GM18868 (cell line): ENCODE data around the gene AREL1.

Source experiments
- ATAC-seq: cut with Tn5 transposase; IDR thresholded peaks from one replicate; pipeline ENCODE4 v1.9.1; 2021; ENCODE audit warnings: mild to moderate bottlenecking, moderate library complexity; ENCODE audit not compliant: unreplicated experiment

Gene AREL1

DNA sequence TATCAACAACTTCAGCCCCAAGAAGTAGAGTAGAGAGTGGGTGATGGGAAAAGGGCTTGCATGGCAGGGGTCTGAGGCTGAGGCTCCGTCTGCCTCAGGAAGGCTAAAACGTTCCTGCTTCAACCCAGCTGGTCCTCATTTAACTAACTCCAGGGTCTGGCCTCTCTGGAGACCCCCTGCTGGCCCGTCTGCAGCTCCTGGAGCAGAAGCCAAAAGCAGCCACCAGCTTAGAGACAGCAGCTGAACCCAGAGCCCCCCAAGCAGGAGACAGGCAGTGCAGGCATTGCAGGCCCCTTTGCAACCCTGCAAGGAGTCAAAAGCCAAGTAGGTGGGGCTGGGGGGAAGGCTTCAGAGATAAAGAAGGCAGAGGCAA lies 75.7 kb downstream of the AREL1 start:
- no peak for ATAC-seq

DNA sequence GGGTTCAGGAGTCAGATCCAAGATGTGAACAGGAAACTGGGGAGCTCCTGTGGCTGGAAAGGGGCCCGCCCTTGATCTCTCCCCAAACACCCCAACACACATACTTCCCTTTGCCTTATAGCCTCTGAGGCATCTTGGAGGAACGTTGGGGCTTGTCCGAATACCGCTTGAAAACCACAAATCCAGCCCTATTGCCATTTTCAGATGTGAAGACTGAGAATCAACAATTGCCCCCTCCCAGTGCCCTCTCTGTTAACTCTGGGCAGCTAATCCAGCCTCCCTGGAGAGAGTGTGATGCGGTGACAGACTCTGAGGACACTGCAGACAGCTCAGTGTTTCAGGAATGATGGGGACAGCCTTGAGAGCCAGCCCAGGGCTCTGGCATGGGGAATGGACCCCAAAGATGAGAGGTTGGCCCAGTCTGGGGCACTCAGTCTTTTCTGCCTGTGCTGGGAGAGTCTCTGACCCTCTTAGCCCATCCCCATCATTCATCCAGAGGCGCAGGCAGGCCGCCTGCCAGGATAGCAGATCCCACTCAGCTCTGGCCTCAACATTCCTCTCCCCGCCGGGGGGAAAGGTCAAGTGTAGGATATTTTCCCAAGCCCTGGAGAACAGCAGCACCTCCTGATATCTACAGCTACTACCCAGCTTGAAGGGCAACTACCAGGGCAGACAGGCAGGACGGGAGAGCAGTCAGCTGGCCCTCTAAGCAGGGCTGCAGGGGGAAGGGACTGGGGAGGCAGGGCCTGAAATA lies 76.3 kb downstream of the AREL1 start:
- no peak for ATAC-seq

DNA sequence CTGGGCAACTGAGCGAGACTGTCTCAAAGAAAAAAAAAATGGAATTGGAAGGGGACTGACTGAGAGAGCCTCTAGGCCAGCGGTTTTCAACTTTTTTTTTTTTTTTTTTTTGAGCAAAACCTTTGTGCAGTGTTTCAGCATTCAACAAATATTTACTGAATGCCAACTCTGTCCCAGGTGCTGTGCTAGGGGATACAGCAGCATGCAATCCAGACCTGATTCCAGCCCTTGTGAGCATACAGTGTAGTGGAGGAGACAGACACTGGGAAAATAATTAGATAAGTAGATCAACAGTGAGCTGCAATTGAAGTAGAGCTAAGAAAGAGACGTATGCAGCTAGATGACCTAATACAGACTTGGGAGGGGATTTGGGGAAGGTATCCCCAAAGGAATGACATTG lies 77.0 kb downstream of the AREL1 start:
- ATAC-seq, result no peak

DNA sequence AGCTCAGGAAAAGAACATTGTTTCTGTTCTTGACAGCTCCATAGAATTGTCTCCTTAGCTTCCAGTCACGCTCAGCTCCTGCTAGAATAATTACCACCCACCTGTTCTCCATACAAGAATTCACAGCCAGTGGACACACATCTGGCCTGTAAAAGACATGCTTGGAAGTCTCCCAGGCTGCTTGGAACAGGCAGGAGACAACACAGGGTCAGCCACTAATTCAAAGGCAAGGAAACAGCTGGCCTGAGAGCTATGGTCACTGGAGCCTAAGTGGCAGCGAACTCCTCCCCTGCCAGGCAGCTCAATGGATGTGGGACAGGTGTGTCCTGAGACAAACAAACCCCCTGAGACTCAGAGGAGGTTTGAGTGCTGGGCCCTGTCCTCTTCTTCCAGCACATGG lies 77.9 kb downstream of the AREL1 start:
- no peak for ATAC-seq

DNA sequence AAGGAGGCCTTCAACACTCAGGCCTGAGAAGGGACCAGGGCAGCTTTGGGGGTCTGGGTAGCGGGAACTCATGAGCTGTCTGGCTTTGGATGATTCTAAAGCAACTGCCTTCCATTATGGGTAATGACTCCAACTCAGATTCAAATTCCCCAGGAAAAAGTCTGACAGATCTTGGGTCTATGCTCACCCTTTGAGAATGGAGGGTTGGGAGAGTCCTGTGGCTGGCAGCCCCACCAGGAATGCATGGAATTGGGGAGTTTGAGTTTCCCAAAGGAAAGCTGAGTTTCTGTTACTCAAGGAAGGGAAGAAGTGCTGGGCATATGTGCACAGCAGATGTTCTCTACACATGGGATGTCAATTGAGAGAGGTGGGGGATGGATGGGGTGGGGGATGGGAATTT lies 78.4 kb downstream of the AREL1 start:
- no peak for ATAC-seq

DNA sequence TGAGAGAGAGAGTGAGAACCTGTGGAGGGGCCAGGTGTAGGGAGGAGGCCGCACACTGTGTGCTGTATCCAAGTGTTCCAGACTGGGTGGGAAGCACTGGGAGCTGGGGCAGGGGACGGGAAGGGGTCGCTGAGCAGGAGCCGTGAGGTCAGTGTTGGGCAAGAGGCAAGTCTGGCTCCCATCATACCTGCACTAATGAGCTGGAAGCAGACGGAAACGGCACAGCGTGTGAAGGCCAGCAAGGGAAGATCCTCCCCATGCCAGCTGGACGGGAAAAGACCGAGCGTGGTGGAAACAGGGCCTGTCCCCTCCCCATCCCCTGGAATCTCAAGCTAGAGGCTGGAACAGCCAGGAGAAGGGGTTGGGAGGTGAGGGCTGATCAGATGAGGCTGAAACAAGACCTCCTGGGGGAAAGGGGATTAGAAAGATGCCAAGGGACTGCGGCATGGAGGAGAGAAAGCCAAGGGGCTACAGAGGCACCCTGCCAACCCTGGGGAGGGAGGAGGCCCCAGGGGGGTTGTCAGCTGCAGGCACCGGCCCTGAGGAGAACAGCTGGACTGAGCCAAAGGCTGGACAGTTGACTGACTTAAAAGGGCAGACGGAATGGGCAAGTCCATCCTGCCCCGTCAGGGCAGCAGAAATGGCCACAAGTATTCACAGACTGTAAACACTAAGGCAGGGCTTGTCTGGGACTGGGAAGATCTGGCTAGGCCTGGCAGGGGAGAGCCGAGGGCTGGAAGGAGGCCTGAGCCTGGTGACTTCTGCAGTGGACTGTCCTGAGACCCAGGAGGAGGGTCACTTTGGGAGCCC lies 81.8 kb downstream of the AREL1 start:
- ATAC-seq, result no peak

DNA sequence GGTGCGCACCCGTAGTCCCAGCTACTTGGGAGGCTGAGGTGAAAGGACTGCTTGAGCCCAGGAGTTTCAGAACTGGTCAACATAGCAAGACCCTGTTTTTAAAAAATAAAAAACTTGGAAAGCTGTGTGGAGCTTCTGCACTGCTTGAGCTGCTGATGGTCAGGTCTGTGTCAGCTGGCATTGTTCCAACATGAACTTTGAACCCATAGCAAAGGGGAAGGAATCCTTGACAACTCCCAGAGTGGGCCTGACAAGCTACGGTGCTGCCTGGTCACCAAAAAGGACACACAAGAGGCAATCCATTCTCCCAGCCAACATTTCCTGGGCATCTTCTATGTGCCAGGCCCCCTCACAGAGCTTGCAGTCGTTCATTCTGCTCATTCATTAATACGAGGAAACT lies 84.5 kb downstream of the AREL1 start:
- no peak for ATAC-seq

DNA sequence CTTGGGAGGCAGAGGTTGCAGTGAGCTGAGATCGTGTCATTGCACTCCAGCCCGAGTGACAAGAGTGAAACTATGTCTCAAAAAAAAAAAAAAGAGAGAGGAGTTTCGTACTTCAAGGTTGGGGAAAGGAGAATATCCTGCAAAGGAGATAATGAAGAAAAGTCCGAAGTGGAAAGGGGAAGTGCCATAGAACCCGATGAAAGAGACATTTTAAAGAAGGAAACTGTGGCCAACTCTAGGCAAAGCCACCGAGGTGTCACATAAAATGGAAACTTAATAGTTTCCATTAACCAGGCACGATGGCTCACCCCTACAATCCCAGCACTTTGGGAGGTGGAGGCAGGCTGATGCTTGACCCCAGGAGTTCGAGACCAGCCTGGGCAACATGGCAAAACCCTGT lies 85.8 kb downstream of the AREL1 start:
- ATAC-seq, result no peak

DNA sequence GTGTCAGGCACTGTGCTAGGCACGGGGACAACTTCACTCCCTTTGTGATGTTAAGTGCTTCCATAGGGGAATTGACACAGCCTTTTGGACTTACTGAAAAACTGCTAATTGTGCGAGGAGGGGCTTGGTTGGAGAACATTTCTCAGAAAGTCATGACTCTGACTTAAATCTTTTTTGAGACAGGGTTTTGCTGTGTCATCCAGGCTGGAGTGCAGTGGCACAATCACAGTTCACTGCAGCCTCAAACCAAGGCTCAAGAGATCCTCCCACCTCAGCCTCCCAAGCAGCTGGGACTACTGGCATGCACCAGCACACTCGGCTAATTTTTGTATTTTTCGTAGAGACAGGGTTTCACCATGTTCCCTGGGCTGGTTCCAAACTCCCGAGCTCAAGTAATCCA lies 90.6 kb downstream of the AREL1 start:
- ATAC-seq, result no peak

DNA sequence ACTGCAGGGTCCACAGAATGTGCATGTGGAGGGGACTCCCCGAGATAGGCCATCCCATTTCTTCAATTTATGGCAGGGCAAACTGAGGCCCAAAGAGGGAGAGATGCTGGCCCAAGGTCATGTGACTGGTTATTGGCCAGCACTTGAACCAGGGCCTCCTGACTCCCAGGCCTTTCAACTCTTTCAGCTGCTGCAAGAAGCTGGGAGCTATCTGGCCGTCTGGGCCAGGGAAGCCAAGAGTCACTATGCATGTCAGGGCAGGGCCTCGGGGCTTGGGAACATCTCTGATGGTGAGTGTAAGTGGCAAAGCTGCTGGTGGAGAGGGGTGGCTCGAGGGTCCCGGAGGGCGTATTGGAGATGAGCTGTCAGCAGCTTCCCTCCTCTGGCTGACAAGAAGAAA lies 91.3 kb downstream of the AREL1 start:
- no peak for ATAC-seq

DNA sequence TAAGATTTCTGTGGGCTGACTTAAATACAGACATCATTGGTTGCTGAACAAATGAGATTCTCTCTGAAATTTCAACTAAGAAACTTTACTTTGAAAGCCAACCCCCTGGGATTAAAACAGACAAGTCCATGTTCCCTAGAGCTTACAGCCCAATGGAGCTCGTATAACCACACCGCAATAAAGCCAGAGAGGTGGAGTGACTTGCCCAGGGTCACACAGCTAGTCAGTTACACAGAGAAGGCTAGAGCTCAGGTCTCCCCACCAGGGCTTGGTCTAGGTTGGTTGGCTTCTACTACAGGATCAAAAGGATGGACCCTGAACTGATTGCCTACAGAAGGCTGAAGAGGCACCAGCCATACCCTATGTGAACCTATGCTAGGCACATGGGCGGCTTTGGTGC lies 92.0 kb downstream of the AREL1 start:
- no peak for ATAC-seq

DNA sequence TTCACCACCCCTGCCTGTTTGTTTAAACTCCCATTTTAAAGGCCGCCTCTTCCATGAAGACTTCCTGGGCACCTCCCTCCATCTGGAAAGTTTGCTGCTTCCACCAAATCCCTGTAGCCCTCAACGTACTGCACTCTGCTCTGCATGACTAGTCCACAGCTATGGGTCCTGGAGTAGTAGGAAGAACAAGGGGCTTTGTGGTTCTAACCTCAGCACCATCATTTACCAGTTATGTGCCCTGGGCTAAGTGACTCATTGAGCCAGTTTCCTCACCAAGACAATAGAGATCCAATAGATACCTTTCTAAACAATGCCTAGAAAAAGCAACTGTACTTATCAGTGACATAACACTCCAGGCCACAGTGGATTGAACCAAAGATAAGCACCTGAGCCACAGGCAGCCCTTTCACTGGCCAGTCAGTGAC lies 92.4 kb downstream of the AREL1 start:
- ATAC-seq, result no peak

DNA sequence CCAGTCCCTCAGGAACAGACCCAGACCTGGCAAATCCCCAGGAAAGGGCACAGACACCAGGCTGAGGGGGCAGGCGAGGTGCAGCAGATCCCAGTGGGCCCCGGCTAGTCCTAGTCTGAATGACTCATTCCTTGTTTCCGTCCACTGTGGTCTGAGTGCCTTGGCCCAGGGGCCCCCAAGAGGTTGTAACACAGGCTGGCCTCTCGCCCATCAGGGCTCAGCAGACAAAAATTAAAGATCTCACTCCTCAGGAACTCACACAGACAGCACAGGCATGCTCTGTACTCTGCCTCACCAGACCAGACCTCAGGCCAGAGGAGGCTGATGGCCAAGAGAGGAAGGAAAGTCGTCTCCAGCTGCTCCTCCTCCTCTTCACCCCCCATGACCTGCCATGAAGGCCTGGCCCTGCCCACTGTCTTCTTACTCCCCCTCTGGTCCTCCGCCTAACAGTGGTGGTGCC lies 93.2 kb downstream of the AREL1 start:
- no peak for ATAC-seq

DNA sequence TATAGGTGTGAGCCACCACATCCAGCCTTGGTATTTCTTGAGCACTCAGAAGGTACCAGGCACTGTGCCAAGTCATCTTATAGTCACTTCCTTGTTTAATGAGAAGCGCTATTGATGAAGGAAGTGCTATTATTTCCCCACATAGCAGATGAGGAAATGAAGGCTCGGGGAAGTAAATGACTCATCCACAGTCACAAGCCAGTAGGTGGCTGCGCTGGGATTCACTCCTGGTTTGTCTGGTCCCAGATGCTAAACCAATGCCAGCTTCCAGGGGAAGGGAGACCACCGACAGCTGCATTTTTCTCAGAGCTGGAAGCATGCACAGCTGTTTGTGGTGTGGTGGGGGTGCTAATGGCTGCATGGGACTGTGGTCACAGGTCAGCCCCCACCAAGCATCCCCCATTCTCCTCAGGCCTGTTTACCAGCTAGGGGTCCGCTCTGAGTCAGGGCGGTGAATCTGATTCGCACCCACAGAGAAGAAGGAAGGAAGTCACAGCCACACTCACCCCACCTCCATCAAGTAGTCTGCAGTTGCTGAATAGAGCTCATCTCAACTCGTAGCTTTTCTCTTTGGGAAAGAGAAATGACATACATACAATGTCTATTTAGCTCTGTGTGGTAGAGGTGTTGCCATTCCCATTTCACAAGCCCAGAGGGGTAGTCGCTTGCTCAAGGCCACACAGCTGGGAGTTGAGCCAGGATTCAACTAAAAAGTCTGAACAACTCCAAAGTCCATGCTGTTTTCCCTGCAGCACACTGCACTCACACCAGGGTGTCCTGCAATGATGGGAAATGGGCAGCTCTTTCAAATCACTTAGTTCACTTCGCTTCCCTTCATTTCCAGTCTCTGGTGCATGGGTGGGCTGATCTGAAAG lies 94.6 kb downstream of the AREL1 start:
- no peak for ATAC-seq

DNA sequence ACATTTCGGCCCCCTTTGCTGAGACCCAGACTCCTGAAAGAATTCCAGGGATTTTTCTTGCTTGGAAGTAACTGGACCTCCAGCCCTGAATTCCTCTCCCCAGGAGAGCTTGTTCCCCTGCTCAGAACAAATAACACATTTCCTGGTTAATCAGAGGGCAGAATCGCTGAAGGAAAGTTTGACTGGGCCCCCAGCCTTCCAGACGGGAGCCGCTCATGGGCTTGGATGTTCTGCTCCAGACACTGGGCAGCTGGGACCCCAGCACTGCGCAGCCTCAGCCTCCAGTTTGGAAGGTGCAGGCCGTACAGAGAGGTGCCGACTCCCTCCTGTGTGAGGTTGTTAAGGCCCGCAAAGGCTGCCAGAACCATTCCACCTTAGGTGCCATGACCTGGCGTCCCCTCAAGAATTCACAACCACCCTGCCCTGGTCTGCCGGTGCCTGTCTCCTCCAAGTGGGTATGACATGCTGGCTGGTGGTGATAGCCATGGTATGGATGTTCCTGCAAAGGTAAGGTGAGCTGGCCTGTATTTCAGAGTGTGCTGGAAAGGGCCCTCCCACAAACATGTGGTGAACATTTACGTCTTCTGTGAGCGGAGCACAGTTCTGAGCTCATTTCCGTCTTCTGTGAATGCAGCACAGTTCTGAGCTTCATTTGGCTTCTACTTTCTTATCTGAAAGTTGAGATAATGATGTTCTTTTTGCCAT lies 95.7 kb downstream of the AREL1 start:
- ATAC-seq, result no peak

DNA sequence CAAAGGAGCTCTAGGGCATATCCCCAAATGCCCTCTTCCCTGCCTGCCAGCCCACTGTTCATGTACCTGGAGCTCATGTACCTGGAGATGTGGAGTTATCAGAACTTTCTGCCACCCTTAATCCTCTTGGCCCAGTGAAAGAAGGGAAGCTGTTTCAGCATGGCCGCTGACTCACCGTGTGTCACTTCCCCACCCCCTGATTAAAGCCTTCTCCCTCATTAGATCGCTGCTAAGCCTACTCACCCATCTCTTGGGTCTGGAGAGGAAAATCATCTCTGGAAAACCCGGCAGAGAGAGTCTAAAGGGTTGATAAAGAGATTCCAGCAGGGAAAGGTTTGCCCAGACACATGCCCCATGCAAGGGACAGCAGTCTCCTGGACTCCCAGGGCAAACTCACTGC lies 96.4 kb downstream of the AREL1 start:
- no peak for ATAC-seq

DNA sequence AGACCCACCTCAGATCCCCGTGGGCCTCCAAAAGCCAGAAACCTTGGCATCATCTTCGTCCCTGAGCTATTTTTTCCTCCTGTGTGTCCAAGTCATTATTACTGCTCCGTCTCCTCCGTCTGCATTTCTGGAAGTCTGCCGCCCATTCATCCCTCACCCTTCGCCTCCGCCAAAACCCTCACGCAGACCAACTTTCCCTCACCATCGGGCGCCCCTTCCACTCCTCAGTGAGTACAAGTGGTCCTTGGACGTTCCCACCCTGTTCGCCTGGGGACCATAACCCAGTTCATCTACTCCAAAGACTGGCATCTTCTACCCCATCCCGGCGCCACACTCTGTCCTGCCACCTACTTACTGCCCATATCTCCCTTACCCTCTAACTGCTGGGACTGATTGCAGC lies 97.1 kb downstream of the AREL1 start:
- no peak for ATAC-seq

DNA sequence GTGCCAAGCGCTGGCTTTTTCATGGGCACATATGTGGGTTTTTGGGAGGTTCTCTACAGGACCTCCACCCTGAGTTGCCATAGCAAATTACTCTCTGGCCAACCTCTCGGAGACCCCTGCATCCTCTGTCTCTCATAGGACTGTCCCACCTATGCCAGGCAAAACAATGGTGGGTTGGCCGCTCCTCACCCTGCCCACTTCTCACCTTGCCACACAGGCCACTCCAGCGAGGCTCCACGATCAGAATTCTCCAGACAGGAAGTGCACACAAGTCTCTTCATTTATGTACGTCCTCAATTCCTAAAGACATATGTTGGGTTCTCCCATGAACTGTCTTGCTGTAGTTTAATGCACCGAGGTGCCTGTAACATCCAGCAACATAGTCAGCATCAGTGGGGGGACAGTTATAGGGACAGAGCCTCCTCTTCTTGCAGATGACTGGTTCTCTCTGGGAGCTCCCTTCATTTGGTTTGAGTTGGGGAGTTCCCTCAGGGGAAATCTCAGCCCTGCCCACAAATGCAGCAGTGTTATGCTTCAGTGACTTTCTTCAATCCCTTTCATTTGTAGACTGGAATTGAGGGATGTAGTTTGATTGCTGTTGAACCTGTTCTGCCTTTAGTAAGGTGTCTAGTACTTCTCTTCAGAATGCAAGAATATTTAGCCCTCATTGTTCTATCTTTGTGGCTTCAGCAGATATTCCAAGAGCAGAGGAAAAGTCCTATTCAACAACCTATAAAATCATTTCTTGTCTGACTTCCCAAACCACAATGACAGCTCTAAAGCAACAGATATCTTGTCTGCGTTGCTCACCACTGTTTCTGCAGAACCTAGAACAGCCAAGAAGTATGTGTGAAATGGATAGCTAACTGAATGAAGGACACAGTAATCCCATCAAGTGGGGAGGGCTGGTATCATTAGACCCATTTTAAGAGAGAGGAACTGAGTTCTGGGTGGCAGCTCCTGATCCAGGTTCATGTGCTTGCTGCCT lies 98.1 kb downstream of the AREL1 start:
- ATAC-seq, result no peak

DNA sequence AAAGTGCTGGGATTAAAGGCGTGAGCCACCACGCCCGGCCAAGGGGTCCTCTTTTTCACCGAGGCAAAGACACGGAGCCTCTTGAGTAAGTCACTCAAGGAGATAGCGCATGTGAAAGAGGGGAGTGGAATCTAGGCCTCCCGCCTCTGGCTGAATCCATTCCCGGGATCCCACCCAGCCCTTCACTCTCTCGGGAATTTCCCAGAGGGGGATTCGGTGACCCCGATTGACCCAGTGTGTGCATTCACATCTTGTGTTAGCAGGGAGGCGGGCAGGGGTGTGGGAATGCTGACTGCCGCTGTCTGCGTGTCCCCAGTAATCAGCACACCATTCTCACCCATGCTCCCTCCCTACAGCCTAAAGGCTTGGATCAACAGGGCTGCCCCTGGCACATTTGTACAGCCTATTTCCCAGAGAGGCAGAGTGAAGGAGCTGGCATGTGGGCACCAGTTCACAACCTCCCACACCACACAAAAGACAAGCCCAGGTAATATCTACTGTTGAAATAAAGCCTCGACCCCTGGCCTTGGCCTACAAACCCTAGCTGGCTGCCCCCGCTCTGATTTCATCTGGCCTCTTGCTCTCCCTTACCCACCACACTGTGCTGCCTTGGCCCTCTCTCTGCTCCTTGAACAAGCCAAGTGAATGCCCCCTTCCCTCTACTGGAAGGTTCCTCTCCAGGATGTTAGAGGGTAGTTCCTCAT lies 99.5 kb downstream of the AREL1 start:
- ATAC-seq, result no peak
